LNCaP clone FGC (cell line): ENCODE results near the gene CELSR1.

Source experiments
- DNase-seq: peaks from one replicate; pipeline ENCODE4 v3.0.0-alpha.2; 2011; ENCODE audit warnings: low read depth
- H3K4me3 ChIP-seq: 2 replicates; pipeline ENCODE4 v1.5.1; 2011; ENCODE audit warnings: mild to moderate bottlenecking, low read depth, low read length, control low read depth
- TF ChIP-seq, protein P1 (sequence below): IDR thresholded peaks from 2 replicates; pipeline ENCODE4 v1.5.1; 2012; ENCODE audit warnings: mild to moderate bottlenecking; ENCODE audit not compliant: control insufficient read depth, insufficient read depth; ENCODE audit errors: extremely low read depth

The CELSR1 gene

DNA sequence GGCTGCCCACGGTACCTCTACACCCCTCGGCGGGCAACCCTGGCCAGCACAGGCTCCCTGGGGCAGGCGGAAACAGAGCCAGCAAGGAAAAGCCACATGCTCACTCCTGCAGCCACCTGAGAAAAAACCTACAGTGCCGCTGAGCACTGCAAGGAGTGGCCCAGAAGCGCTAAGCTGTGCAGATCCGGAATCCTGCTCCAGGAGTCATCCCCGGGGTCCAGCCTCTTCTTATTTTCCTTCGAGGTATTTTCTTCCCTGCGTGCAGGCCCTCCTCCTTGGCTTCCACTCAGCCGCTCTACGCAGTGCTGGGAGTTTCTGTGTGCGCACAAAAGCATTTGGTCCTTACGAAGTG is 120.9 kb downstream of the CELSR1 start:
- DNase-seq, result no peak
- TF ChIP-seq, protein P1, sequence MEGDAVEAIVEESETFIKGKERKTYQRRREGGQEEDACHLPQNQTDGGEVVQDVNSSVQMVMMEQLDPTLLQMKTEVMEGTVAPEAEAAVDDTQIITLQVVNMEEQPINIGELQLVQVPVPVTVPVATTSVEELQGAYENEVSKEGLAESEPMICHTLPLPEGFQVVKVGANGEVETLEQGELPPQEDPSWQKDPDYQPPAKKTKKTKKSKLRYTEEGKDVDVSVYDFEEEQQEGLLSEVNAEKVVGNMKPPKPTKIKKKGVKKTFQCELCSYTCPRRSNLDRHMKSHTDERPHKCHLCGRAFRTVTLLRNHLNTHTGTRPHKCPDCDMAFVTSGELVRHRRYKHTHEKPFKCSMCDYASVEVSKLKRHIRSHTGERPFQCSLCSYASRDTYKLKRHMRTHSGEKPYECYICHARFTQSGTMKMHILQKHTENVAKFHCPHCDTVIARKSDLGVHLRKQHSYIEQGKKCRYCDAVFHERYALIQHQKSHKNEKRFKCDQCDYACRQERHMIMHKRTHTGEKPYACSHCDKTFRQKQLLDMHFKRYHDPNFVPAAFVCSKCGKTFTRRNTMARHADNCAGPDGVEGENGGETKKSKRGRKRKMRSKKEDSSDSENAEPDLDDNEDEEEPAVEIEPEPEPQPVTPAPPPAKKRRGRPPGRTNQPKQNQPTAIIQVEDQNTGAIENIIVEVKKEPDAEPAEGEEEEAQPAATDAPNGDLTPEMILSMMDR, result no peak
- H3K4me3 ChIP-seq, result no peak overlapping the region

DNA sequence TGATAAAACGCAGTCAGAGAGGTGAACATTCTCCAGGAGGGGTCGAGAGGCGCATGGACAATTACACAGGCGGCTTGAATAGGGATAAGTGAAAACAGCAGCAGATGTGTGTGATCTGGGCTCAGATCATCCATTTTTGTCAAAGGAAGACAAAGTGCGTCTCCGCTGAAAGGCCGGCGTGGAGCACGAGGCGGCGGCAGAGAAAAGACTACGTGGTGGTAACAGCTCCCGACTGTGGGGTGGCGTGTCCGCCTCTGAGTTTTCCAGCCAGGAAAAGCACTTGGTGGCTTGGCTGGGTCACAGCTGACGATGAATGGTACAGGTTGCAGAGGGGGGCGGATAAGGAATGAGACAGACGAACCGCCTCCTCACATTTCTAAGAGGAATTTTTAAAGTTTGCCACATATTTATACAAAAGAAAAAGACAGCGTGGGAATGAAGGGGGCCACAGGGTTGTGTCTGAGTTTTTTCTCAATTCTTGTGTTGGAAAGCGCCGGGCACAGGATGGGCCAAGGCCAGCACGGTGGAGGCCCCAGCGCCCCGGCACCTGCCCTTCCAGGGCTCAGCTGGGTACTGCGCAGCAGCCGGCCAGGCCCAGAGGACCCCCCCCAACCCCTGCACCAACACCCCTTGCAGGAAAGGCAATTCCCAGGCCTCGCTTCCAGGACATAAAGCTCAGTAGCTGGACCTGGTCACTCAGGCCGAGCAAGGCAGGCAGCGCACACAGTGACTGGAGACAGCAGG is 121.5 kb downstream of the CELSR1 start:
- TF ChIP-seq, protein P1, result no peak
- no peak overlapping the region for H3K4me3 ChIP-seq
- DNase-seq, result no peak

DNA sequence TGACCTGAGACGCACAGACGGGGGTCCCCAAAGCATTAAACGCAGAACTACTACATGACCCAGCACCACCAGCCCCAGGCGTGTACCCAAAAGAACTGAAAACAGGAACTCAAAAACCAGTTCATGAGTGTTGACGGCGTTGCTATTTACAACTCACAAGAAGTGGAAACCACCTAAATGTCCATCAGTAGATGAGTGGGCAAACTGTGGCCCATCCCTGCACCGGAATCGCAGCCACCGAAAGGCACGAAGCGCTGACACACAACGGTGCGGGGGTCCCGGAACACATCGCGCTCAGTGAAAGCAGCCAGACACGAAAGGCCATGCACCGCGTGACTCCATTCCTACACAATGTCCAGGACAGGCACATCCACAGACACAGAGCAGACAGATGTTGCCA is 122.7 kb downstream of the CELSR1 start:
- H3K4me3 ChIP-seq, result no peak overlapping the region
- DNase-seq, result no peak
- TF ChIP-seq, protein P1, result no peak

DNA sequence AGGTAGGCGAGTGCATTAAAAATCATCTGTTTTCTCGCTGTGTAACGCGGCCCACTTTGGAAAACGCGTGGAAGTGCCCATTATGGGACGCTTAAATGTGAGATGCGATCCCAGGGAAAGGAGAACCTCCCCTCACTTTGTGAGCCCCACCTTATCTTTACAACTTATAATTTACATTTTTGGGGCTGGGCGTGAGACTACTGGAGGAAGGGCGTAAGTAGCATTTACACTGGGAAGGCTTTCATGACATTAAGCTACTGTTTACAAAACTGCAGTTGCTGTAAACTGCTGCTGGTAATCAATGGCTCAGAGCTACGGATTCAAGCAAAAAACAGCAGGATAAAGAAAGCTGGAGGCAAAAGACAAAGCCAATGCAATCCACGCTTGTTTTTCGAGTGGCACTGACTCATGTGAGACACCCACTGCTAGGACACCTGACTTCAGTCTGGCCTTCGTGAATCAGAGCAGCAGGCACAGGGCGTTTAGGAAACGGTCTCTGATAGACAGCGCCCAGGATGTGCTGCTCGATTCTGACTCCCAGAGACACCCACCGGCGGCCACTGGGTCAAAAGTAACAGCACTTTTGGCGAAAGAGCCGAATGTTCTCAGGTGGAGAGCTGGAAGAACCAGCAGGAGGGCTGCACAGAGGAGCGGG is 123.6 kb downstream of the CELSR1 start:
- no peak overlapping the region for H3K4me3 ChIP-seq
- TF ChIP-seq, protein P1, result no peak
- no peak for DNase-seq

DNA sequence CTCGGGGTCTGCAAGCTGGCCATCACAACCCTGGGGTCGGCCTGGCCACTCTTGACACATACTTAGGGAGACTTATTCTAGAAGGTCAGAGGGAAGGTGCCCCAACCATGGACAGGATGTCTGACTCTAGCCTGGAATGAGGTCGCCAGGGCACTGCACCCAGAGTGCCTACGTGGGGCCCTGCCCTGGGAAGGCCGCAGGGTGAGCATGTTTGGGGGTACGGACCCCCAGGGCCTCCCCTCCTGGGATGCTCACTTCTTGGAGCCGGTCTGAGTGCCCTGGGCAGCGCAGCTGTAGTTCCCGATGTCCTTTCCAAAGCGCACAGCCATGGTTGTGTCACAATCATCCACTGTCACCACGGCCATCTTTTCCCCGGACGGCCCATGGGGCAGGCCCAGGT is 126.1 kb downstream of the CELSR1 start:
- no peak for DNase-seq
- TF ChIP-seq, protein P1, result no peak
- no peak overlapping the region for H3K4me3 ChIP-seq

DNA sequence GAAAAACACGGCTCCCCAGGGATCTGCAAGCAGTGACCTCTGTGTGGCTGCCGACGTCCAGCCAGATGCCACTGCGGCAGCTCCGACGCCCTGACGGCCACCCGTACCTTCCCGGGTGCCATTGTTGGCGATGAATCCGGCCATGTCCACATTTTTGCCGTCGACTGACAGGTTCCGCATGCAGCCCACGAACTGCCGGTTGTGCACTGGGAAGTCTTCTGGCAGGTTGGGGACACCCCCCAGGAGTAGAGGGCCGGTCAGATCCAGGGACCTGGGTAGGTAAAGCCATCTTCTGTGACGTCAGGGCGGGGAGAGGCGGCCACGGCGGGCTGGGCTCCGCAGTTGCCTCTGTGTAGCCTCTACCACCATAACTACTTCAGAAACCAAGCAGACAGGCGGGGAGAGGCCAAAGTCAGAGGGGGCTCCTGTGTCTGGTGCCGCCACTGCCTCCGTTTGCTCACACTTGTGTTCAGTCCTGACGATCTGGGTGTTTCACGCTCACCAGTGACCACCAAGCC is 127.1 kb downstream of the CELSR1 start:
- no peak overlapping the region for H3K4me3 ChIP-seq
- no peak for DNase-seq
- TF ChIP-seq, protein P1, result no peak
